Activated CD4-positive, alpha-beta T cell treated with anti-CD3 and anti-CD28 coated beads, Interleukin-2, amount 50 U/mL, for 4 hours (primary cell): ENCODE results near the gene KRTAP5-3.
"Not testable (repeated sequence)": the region's sequence is repeated elsewhere in the genome, so short reads cannot be mapped to it uniquely, and the experiment has no call there.

Experiments used
- DNase-seq, 2 experiments: peaks; one replicate each; pipeline ENCODE4 v3.0.0-alpha.2; 2020

Gene KRTAP5-3

DNA sequence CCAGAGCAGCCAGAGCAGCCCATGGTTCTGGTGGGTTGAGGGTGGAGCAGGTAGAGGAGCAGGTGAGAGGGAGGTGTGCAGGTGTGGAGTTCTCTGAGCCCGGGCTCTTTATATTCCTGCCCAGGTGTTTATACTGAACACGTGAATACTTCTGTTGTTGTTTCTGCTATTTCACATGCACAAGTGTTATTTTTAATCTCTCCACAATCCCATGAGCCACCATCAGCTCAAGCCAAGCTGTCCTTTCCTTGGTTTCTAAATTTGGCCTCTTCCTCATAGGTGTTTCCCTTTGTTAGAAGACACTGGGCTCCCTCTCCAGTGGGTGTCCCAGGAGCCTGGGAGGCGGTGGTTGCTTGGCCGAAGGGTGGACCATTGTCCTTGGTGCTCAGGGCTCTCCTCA is at the start of gene KRTAP5-3:
Gene KRTAP5-3, minus strand, starts transcription at position 101 of the 400 bp plus-strand sequence. Its CDS starts 78 bp downstream, at position 23.
- no peak for DNase-seq

DNA sequence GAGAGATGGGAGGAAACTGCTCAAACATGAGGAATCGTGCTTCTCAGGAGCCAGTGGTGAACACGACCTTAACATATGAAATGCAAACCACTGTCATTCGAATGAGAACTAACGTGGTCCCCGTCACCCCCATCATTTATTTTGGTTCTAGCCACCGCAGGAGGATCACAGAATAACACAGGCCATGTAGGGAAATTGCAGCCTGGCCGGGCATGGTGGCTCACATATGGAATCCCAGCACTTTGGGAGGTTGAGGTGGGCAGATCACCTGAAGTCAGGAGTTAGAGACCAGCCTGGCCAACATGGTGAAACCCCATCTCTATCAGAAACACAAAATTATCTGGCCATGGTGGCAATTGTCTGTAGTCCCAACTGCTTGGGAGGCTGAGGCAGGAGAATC is 48.4 kb upstream of the KRTAP5-3 start:
- no peak for DNase-seq

GRCh38 chr11:1656061-1656441 is 47.8 kb upstream of the KRTAP5-3 start:
- DNase-seq, result no peak

DNA sequence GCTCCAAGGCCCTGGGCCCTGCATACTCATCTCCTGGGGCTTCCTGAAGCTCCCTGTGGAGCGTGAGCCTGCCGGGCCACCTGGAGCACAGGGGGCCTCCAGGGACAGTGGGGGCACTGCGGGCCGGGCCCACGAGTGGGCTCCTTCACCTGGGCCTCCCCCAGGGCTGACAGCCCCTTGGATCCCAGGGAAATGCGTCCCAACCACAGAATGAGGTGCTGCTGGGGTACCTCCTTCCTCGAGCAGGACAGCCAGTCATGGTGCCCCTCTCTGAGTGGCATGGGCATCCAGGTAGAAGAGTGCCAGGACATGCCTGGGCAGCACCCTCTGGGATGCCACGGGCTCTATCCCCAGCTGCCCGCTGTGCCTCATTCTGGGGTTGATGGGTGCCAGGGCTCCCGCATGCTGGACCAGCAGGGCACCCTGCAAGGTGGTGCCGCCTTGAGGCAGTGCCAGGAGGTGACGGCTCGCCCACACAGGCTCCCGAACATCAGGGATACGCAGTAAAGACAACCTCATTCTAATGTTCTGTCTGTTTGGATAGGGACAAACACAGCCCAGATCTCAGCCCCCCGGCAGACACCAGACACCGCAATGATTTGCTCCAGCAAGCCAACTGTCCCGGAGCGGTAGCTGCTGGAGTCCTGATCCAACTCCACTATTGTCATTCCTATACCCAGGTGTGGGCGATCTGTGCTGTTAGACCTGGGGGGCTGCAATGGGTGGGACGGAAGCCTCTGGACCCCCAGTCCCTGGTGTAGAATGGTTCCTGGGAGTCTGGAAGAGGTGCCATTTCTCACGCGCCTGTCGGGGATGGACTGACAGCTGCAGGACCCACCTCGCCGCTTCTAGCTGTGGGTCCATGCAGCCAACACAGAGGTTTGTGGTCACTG is 47.2 kb upstream of the KRTAP5-3 start:
- no peak for DNase-seq

GRCh38 chr11:1654388-1655167 is 46.3 kb upstream of the KRTAP5-3 start:
- no peak for DNase-seq

DNA sequence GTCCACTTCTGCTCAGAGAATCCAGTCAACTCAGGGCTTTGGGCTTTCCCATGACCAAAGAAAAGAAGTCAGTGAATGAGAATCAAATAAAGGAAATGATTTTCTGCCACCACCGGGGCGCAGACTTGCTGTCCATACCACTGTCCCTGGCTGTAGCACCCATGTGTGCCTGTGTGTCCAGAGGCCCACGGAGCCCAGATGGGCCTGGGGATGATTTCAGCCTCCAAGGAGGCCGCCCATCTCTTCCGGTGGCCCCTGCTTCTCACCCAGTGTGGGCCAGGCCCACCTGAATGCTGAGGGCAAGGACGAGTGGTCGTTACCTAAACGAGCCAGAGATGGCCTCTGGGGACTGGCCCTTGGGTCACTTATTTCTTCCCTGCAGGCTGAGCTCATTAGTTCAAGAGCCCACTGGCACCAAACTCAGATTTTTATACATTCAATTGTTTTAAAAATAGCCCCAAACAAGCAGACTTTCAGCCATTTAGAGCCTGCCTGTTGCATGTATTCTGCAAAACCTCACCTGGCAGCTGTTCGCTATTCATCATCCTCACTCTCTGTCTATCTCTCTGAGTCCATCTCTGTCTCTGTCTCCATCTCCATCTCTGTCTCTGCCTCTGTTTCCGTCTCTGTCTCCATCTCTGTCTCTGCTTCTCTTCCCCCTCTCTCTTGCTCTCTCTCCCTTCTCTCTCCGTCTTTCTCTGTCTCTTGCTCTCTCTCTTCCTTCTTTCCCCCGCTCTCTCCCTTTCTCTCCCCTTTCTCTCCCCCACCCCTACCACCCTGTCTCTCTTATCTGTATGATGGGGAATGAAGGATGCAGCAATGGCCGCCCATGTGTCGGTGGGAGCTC is 45.5 kb upstream of the KRTAP5-3 start:
- DNase-seq, result no peak

GRCh38 chr11:1652771-1653540 is 44.7 kb upstream of the KRTAP5-3 start:
- peak; percentile 69 to 71 for DNase-seq

- no peak for DNase-seq
These were observed 44.1 kb upstream of the KRTAP5-3 start for GRCh38 chr11:1652442-1652770.

GRCh38 chr11:1652026-1652425 is 43.8 kb upstream of the KRTAP5-3 start:
- DNase-seq, result no peak

GRCh38 chr11:1651411-1651980 is 43.2 kb upstream of the KRTAP5-3 start:
- DNase-seq, result no peak

GRCh38 chr11:1650918-1651262 is 42.6 kb upstream of the KRTAP5-3 start:
- no peak for DNase-seq

GRCh38 chr11:1650034-1650917 is 42.0 kb upstream of the KRTAP5-3 start:
- DNase-seq, result no peak

GRCh38 chr11:1648653-1649420 is 40.6 kb upstream of the KRTAP5-3 start:
- DNase-seq, result no peak

DNA sequence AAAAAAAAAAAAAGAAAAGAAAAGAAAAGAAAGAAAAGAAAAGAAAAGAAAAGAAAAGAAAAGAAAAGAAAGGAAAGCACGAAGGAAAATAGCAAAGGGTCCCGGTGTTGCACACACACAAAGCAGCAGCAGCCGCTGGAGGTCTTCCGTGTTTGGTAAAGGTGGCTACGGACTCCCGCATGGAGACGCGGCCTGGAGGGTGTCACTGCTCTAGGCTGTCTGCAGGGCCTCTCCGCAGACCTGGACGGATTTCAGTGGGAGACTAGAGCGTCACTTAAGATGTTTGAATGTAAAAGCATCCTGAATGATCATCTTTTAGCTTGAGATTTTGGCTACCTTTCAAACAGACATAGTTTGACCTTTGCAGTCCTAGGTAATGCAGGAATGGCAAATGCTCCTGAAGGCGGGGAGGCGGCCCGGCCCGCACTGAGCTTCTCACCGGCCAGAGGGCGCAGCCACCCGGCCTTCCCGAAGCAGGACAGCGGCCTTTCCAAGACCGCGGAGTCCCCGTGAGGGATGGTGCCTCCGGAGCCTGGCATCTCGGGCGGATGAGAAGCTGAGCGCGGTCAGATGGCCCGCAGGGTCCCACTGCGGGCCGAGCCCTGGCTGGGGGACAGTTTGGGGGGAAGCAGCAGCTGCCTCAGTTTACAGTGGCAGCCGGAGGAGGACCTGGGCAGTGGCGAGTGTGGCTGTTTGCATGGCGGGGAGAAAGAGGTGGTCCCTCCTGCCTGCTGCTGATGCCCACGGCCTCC is 39.8 kb upstream of the KRTAP5-3 start:
- no peak for DNase-seq

DNA sequence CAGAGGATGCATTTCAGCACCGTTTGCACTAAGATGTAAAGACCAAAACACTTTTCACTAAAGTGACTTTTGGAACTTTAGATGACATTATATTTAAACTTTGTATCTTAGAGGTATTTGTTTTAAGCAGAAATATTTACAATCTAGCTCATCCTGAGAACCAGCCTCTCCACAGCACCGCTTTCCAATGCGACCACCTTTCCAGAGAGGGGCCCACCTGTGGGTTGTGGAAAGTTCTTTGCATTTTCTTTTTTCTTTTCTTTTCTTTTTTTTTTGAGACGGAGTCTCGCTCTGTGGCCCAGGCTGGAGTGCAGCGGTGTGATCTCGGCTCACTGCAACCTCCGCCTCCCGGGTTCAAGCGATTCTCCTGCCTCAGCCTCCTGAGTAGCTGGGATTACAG is 38.3 kb upstream of the KRTAP5-3 start:
- not testable (repeated sequence) for DNase-seq

GRCh38 chr11:1645357-1645821 is 37.1 kb upstream of the KRTAP5-3 start:
- DNase-seq, result no peak

DNA sequence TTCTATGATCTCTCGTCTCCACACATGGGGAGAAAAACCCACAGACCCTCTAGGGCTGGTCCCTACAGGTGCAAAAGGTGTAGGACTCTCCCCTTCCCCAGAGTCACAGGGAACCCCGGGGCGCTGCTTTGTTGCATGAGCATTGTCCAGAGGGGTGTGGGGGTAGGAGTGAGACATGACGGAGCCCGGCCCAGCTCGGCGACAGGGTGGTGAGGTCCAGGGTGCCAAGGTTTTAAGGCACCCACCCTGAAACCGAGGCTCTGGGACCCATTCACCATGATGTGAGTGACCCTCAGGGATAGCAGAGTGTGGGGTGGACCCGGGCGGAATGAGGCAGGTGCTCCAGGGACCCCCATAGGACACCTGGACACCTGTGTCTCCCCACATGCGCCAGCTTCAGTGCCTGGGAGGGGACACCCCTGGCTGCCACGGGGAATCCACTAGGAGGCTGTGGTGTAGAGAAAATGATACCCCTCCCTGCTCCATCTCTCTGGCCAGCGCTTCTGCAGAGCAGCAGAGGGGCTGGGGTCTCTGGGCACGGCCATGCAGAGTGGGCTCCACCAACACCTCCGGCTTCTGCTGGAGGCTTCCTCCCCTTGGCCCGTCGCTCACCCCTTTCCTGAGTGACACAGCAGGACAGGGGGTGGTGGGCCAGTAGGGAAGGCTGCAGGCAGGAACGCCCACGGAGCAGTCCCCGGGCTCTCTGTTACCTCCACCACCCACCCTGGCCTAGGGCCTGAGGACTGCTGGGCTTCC is 36.5 kb upstream of the KRTAP5-3 start:
- DNase-seq, result no peak

DNA sequence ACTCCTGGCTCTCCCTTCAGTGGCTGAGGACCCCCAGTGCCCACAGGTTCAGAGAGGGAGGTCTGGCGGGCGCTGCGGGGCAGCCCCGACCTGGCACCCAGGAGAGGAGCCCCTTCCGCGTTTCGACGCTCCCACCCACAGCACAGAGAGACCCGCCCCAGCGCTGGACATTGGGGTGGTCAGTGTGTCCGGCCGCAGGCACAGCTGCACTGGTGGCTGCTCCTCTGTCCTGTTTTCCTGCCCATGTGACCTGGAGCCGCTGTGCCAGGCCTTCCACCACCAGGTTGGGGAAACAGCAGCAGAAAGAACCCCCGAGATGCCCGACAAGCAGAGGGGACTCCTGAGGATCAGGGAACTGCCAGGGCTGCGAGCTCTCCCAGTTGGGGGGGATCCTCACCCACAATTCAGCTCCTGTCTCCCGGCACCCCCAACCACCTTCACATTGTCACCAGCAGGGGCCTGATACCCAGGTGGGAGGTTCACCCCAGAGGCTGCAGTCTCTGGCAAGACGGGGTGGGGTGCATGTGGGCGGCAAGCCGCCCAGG is 35.0 kb upstream of the KRTAP5-3 start:
- no peak for DNase-seq
